CD4-positive, alpha-beta T cell treated with Interleukin-12 subunit alpha and Interleukin-12 subunit beta, for 1 hour (primary cell): ENCODE results near the gene ZNF385C.
A peak's percentile ranks its signal among the peaks of the same experiment; 100 is the strongest.
"Not testable (repeated sequence)": the region's sequence is repeated elsewhere in the genome, so short reads cannot be mapped to it uniquely, and the experiment has no call there.

ENCODE experiments used
- DNase-seq: peaks from one replicate; pipeline ENCODE4 v3.0.0-alpha.2; 2020

The ZNF385C gene

DNA sequence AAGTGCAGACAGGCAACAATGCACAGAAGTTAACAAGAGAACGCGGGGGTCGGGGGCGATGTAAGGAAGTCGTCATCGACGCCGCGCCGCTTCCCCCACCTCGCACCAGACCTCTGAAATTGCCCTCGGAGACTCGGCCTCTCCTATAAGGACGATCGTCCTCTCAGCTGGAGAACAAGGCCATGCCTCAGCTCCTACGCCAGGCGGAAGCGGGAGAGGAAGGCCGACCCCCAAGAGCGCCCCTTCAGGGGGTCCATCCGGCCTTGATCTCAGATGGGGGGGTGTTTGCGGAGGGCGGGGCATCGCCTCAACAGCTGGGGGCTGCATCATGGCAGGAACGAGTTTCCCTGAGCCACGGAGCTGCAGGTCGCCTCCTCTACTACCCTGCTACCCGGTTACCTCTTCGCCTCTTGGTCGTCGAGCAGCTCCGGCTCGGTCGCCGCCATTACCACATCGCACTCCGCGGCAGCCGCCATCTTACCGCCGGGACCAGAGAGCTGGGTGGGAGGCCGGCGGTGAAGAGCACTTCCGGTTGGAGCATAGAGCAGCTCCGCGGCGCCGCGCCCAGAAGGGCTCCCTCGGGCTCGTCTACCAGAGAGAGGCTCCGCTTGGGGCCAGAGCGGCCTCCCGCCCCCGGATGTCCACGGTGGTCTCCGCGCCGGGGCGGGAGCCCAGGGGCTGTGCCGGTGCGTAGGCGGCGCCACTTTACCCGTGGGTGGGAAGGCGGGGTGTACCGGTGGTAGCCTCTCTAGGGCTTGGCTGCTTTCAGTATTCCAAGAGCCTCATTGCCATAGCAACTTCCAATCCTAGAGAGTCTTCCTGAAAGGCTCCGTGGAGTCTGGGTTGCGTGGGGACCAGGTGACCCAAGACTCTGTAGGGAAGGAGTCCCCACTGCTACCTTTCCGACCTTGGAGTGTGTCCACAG is 81.1 kb downstream of the ZNF385C start, which contains the start of gene DNAJC7:
TSS of gene DNAJC7 (minus strand) at position 499 of the 925 bp plus-strand sequence. CDS start at position 476, 23 bp downstream.
- peak; percentile 93 for DNase-seq

DNA sequence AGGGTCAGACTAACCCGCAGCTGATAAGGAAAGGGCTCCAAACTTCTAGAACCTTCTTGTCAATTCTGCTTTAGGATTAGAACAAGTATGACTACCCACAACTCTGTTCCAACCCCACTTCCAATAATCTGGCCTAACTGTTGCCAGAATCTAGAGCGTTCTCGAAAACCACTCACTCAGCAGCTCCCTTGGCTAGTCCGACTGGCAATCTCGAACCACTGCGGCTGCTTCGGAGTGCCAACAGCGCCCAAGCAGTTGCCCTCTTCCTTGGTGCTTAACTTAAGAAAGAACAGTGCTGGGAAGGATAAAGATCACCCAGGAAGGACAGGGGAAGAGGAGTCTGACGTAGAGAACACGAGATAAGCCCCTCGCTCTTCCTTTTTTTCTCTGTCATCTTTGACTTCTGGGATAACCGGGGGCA is 81.9 kb downstream of the ZNF385C start:
- peak; percentile 28 for DNase-seq

DNA sequence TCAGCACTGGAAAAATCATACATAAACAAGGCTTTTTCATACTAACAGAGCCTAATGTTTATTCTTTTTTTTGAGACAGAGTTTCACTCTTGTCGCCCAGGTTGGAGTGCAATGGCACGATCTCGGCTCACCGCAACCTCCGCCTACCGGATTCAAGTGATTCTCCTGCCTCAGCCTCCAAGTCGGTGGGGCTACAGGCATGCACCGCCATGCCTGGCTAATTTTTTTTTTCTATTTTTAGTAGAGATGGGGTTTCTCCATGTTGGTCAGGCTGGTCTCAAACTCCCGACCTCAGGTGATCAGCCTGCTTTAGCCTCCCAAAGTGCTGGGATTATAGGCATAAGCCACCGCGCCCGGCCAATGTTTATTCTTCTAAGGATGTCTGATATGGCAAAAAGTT is 84.5 kb downstream of the ZNF385C start:
- not testable (repeated sequence) for DNase-seq

DNA sequence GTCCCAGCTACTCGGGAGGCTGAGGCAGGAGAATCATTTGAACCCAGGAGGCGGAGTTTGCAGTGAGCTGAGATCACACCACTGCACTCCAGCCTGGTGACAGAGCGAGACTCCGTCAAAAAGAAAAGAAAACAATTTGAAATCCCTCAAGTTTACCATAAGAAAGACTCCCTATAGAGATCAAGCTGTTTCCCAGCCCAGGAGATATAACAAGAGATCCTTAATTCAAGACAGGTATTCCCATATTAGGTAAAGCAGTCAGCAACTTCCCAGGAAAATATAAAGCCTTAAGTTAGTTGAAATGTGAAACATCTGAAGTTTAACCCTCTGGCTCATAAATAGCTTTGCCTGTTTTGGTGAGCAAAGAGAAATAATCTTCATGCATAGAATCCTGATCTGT is 85.9 kb downstream of the ZNF385C start:
- not testable (repeated sequence) for DNase-seq

DNA sequence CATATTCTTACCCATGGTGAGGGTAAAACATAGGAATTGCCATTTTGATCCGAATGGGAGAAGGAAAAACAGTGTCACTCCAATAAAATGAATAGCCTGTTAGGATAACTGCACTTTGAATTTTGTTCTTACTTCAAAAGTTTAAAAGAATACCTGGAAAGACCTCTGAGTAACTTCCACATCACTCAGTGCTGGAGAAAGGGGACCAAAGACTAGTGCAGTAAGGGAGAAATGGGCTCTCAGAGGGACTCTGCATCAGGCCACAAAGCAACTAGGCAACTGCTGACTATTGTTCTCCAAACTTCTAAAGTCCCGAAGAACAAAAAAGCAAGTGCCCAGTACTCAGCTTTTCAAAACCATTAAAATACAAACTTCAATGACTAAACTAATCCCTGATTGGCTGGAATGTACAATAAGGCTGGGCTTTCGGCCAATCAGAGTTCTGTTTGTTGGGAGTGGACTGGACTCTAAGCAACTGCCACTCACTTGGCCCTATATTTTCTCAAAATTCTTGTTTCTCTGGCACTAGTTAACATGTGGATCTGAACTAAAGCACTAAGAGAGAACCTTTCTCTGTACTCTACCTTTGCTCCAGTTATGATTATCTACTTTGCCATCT is 87.3 kb downstream of the ZNF385C start:
- DNase-seq = no peak

DNA sequence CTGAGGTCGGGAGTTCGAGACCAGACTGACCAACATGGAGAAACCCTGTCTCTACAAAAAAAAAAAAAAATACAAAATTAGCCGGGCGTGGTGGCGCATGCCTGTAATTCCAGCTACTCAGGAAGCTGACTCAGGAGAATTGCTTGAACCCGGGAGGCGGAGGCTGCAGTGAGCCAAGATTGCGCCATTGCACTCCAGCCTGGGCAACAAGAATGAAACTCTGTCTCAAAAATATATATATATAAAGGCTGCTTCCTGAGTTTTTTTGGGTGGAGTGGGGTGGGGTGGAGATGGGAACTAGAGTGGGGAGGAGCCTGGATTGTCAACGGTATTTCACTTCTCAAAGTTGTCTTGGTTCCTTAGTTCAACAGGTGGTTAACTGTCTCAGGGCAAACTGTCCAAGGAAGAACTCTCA is 88.0 kb downstream of the ZNF385C start:
- not testable (repeated sequence) for DNase-seq

DNA sequence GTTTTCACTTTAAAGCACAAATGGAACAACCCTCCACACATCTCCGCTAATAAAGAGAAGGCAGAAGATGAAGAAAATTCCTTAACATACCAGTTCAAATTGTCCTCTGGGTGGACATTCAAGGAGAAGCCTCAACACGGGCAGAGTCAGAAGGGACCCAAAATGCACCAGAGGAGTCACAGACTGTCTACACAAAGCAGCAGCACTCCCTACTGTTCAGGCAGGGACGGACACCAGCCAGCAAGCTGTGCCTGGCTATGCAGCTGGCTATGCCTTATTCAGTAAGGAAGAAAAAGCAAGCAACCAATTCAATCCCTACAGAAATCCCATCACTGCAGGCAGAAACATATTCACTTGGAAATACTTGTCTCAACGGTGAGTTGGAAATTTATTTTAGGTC is 89.1 kb downstream of the ZNF385C start:
- no peak for DNase-seq

DNA sequence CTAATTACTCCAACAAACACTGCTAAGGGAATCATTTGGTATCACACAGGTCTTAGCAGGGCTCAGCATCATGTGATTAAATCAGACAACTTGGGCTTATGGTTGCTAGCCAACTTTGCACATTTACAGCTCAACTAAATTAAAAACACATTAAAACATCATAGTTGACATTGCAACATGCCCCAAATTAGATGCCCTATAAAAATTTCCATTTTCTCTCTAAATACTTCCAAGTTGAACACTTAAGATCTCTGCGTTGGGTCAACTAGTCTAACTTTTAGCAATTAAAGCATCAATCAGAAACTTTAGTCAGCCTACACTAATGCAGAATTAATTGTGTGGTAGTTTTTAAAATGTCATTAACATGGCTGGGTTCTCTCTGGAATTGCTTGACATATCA is 93.1 kb downstream of the ZNF385C start:
- no peak for DNase-seq

DNA sequence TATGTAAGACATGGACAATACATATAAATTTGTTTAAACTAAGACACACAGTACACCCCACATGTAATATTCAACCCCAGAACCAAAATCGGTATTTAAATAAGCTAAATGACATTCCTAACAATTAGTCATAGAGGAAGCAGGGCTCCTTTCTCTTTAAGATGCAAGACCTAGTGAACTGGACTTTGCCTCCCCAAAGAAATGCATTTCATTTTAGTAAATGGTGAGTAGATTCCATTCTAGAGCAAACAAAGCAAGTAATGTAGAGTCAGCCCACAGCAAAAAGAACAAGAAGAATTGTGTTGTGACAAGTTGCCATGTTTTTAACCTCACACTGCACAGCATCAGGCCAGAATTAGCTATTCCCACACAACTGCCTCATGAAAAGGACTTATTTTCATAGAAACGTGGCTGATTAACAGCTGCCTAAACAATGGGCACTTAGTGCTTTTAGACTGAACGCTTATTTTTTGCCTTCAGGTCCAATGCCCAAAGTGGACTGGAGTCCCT is 95.4 kb downstream of the ZNF385C start:
- no peak for DNase-seq

DNA sequence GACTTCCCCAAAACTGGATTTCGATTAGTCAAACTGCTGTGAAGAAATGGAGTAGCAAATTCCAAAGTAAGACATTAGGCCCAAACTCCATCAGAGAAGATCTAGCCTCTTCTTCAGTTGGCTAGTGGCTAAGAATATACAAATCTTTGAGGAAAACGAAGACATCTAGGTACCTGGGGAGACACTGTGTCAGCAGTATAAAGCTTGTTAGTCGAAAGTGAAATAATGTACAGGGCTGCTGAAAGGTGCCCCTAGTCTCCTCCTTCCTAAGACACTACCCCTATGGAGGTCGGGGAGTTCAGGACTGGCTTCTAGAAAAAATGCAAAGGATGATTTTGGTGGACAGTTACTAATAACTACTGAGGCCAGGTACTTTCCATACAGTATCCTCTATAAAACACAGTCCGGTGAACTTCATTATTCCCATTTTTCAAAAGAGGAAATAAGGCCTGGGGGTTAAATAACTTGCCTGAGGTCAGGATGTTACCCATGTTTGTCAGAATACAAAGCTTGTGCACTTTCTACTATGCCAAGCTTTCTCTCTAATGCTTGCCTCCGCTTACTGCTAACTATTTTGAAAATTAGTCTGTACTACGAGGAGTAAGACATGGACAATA is 96.0 kb downstream of the ZNF385C start:
- DNase-seq = no peak

DNA sequence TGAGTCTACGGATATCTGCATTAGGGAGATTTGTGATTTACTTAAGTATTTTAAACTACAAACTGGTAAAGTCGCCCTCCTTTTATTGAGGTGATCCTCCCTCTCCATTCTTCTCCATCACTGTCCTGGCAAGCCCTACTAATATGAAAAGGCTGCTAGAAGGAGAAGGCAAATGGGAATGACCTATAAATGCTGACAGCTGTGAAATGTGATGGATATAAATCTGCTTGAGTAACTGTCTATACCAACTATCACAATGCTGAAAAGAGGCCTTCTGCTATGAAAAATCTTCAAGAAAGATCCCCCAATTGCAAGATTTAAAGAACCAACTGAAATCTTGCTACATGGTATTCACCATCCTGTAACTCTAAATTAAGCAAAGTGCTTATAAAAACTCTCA is 96.5 kb downstream of the ZNF385C start:
- no peak for DNase-seq

DNA sequence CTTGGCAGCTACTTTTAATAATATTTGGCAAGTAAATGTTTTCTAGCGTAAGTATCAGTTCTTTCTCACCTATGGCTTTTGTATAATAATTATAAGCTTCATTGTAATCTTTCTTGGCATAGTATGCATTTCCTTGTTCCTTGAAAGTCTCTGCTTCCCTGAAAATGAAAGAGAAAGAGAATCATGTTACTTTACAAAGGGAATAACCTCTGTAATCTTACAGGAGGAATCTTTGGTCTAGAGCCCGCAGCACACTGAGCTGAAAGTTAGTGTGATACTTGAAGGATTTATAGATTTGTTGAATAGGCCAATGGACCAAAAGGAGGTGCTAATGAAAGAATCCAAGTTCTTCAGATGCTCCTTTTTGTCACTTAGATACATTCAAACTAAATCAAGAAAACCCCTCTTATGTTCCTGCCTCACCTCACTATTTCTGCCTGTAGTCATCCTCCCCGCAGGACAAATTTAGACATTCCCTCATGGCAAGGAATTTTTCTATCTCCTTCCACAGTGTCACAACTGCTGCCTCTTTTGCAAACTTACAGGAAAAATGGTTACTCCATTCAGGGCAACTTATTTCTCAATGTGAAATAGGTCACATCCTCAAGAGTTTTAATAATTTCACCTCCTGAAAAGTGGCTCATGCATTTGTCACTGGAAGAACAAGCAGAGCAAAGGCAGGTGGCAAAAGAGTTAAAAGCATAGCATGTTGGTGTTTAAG is 97.7 kb downstream of the ZNF385C start:
- DNase-seq = no peak

DNA sequence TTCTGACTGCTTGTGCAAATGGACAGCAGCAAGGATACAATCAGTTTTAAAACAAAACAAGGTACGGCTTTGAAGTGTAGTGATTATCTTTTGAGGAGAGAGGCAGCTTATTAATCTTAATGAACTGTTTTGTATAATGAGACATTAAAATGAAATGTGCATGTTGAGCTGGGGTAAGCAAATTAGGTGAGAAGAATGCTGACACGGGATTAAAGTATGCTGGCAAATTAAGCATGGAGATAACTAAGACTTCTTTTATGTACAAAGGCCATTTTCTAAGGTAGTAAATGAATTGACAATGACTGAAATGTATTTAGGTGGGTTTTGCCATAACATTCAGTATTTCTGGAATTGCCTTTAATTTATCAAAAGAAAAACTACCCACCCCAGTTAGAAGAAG is 99.8 kb downstream of the ZNF385C start:
- DNase-seq = no peak

DNA sequence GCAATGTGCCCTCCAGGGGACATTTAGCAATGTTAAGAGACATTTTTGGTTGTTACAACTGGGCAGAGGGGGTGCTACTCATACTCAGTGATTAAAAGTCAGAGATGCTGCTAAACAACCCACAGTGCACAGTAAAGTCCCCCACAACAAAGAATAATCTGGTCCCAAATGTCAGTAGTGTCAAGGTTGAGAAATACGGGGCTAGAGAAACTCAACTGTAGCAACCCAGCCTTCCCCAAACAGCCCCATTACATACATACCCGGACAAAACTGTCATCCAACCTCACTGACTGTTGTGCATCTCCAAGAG is 101.5 kb downstream of the ZNF385C start:
- no peak for DNase-seq

DNA sequence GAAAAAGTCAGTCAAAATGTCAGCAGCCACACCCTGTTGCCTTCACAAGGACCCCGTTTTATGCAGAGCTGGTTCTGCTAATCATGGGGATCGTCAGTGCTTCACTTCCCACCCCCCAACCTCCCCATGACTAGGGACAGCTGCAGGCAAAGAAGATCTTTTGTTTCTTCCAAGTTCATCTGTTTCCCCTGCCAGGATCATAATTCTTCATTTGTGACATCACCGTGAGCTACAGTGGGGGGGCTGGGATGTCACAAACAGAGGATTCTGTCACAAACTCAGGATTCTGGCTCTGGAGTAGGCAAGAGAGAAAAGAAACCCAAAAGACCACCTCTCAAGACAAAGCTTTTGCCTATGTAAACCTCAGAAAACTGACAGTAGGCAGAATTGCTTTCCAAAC is 105.7 kb downstream of the ZNF385C start:
- DNase-seq = no peak

DNA sequence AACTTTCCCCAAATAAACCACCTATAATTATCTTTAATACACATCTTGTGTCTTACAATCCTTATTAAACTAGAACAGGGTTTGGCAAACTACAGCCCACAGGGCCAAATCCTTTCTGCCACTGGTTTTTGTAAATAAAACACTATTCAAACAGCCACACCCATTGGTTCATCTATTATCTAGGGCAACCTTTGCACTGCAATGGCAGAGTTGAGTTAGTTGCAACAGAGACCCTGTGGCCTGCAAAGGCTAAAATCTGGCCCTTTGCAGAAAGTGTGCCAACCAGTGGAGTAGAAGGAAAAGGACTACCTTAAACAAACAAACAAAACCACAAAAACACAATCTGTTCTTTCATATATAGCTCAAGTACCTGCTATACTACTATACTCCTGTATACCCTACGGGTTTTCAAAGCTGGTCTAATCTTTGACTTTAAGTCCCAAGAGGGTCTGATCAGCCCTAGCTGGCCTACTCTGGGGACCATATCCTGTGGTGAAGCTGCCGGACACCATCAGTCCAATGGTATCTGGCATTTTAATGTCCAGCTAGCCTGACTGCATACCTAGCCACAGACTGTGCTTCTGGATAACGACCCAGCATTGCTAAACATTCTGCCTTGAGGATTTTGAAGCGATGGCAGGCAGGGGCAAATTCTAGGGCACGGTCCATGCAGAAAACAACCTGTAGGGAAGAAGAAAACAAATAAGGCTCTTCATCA is 108.4 kb downstream of the ZNF385C start:
- no peak for DNase-seq

DNA sequence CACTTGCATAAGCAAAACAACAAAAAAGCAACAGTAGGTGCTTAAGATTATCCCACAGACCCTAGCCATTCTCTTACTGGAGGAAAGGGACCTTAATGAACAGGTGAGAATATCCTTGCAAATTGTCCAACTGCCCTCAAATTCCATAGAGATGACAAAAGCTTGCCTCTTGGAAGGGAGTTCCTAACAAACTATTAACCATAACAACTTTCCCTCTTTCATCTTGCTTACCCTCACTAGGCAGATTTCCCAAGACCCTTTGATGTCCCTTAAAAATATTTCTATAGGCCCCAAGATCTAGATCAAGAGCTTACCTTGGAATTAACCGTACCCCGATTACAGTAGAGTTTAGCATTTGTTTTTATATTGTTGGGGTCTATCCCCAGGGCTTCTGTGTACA is 109.9 kb downstream of the ZNF385C start:
- DNase-seq = no peak

DNA sequence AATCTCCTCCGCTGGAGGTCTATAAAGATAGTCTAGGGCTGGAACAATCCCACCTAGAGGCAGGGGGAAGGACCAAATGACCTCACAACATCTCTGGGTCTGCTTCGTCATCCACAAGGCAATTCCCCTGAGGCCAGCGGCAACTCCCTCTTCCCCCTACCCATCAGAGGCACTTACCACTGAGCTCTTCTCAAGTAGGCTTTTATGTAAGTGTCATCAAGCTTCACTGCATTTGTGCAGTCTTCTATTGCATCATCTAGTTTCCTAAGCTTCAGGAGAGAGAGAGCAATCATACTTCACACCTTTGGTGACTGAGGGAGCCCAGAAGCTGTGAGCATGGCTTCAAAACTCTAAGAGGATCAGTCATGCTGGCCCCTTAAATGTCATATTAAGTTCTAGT is 110.6 kb downstream of the ZNF385C start:
- no peak for DNase-seq

DNA sequence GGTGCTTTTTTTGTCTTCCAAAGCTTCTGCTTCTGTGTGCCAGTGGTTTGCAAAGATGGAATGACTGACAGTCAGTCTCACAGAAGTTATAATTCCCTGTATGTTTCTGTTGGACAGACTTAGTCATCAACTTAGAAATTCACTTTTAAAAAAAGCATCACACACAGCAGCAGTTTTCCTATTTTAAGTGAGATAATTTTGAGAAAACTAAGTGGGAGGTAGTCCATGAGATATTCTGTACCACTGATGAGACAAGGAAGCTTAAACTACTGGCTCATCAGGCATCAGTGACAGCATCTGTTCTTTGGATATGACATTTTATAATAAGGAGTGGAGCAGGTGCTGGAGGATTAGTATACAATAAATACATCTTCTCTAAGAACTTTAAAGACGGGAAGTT is 111.6 kb downstream of the ZNF385C start:
- no peak for DNase-seq

DNA sequence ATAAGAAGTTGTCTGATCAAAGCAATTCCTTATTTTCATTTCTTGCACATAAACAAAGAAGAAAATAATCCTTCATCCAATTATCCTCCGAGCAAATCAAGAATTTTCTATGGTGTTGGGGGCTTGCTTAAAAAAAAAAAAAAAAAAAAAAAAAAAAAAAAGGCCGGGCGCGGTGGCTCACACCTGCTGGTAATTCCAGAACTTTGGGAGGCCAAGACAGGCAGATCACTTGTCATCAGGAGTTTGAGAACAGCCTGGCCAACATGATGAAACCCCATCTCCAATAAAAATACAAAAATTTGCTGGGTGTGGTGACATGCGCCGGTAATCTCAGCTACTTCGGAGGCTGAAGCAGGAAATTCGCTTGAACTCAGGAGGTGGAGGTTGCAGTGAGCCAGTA is 112.4 kb downstream of the ZNF385C start:
- DNase-seq = no peak

DNA sequence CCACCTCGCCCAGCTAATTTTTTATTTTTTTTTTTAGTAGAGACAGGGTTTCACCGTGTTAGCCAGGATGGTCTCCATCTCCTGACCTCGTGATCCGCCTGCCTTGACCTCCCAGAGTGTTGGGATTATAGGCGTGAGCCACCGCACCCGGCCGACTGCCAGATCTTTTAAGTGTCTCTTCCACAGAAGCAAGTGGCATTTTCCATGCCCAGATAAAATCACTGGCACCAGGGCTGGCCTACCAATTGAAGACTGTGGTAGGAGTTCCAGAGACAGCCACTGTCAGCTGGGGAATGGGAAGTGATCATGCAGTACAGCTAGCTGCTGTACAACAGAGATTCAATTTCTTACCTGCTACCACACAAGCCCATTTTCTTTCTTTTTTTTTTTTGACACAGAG is 113.8 kb downstream of the ZNF385C start:
- no peak for DNase-seq

DNA sequence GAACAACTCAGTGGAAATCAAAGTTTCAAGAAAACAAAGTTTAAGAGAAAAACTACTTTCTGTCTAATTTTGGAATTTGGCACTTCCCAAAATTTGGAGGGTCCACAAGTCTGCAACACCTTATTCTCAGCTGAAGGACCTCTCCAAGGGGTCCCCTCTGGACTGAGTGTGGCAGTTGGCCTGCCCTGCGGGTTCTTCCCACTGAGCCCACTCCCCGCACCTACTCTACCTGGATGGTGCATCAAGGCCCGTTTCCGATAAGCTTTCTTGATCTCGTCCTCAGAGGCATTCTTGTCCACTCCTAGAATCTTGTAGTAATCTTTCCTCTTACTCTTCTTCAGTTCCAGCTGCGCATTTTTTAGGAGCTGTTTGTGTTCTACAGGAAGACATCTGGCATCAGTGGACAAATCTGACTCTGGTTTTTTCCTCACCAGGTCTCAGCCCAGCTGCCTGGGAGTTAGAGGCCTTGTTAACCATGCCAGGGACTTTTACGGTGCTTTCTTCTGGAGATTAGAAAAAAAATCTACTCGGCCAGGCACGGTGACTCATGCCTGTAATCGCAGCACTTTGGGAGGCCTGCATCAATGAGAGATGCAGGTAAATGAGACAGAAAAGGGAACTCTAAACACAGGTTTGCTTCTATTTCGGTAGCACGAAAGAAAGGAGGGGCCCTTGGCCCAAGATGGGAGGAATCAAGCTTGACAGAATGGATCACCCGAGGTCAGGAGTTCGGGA is 116.1 kb downstream of the ZNF385C start:
- DNase-seq = no peak
